ENCODE measurements around the gene HDAC4.

- no peak for TF ChIP-seq YY1 (IDR thresholded peaks at IDR 0.05)
- no peak for TF ChIP-seq ATF3 (IDR thresholded peaks at IDR 0.05)
- TF ChIP-seq CTCF (IDR thresholded peaks at IDR 0.05; ENCODE audit: low read depth, low read length, missing input control), result no peak
- TF ChIP-seq ZBTB33 (IDR thresholded peaks at IDR 0.05), result no peak
- no peak for TF ChIP-seq TAF1 (conservative IDR thresholded peaks at IDR 0.05)
- no peak for TF ChIP-seq HNF4G (IDR thresholded peaks at IDR 0.05)
Measured at GRCh38 chr2:239146741-239147181, 254.1 kb downstream of the HDAC4 start.
